Panc1 (cell line): Measurements from ENCODE around the gene CLDN6. TPM values are rescaled to one million over a fixed set of nuclear protein-coding genes. Genes with fewer than 3 reads are reported as not detected.

Experiments
- ATAC-seq: fragments of 200-7000 bp; cut with Tn5 transposase; 2 replicates; pipeline ENCODE4 v1.9.1; 2020; ENCODE audit warnings: mild to moderate bottlenecking, moderate library complexity
- BruUV-seq: library from RNA; stranded (reverse); fragments of 400-500 nt; replicated peaks from 2 replicates; lab custom pipeline; 2021; lab: Mats Ljungman, UMichigan
- CTCF ChIA-PET: fragments of 300-600 bp; sonication (Branson Sonifier 250); formaldehyde crosslinking; loops from one replicate; lab custom pipeline; 2022; ENCODE audit warnings: antibody characterized with exemption; lab: Charles Lee
- POLR2A ChIA-PET: fragments of 300-600 bp; sonication (Branson Sonifier 250); formaldehyde crosslinking; loops from one replicate; lab custom pipeline; 2022; ENCODE audit warnings: antibody characterized with exemption; lab: Charles Lee
- DNase-seq: peaks from one replicate; pipeline ENCODE4 v3.0.0-alpha.2; 2010; ENCODE audit warnings: low read depth, low spot score
- H3K27ac ChIP-seq: 2 replicates; pipeline ENCODE4 v1.5.1; 2011; ENCODE audit warnings: mild to moderate bottlenecking, low read length, inconsistent platforms
- H3K27me3 ChIP-seq: fragments of 200-500 bp; sonication (Bioruptor generic); 2 replicates; pipeline ENCODE4 v1.6.0; 2014; ENCODE audit warnings: low read length, inconsistent platforms; ENCODE audit not compliant: control insufficient read depth, insufficient read depth
- H3K36me3 ChIP-seq: fragments of 200-500 bp; sonication (Bioruptor generic); 2 replicates; pipeline ENCODE4 v1.5.1; 2014; ENCODE audit warnings: inconsistent platforms, mild to moderate bottlenecking, low read length, moderate library complexity; ENCODE audit not compliant: control insufficient read depth, insufficient read depth
- H3K4me1 ChIP-seq: 2 replicates; pipeline ENCODE4 v1.5.1; 2011; ENCODE audit warnings: inconsistent platforms, mild to moderate bottlenecking, low read length, moderate library complexity; ENCODE audit not compliant: control insufficient read depth, insufficient read depth
- H3K4me3 ChIP-seq, 2 experiments: 2 replicates each; pipeline ENCODE4 v1.5.1; 2011 to 2012; ENCODE audit warnings: low read depth in 2 of 2, low read length in 2 of 2, mild to moderate bottlenecking in 2 of 2, inconsistent platforms in 1 of 2, moderate library complexity in 1 of 2
- H3K9me3 ChIP-seq: fragments of 200-500 bp; sonication (Bioruptor generic); 2 replicates; pipeline ENCODE4 v1.5.1; 2014; ENCODE audit warnings: low read depth, mild to moderate bottlenecking, inconsistent platforms, low read length, moderate library complexity; ENCODE audit not compliant: control insufficient read depth, insufficient read depth
- CTCF ChIP-seq: fragments of 450-650 bp; IDR thresholded peaks from 2 replicates; pipeline ENCODE4 v1.5.1; 2017; ENCODE audit warnings: mild to moderate bottlenecking
- POLR2AphosphoS5 ChIP-seq: IDR thresholded peaks from 2 replicates; pipeline ENCODE4 v1.6.1; 2012; ENCODE audit warnings: mild to moderate bottlenecking, low read depth, low read length, moderate library complexity
- REST ChIP-seq, 2 experiments: IDR thresholded peaks; 2 replicates each; pipeline ENCODE4 v1.6.1; 2011 to 2012; ENCODE audit warnings: low read depth in 2 of 2, control low read depth in 1 of 2, low read length in 1 of 2, mild to moderate bottlenecking in 1 of 2, moderate library complexity in 1 of 2; ENCODE audit not compliant: insufficient read depth in 1 of 2
- SIN3A ChIP-seq: IDR thresholded peaks from 2 replicates; pipeline ENCODE4 v1.6.1; 2012; ENCODE audit warnings: low read depth, mild to moderate bottlenecking, low read length, moderate library complexity, borderline replicate concordance; ENCODE audit not compliant: insufficient read depth
- TCF7L2 ChIP-seq: IDR thresholded peaks from 2 replicates; pipeline ENCODE4 v1.6.1; 2011; ENCODE audit warnings: mild to moderate bottlenecking, low read depth, low read length, inconsistent platforms
- in situ Hi-C: cut with HindIII; loops from 2 replicates; pipeline ENCODE4 v1.10.0; 2016; ENCODE audit warnings: low sequenced_read_pairs, low pct_unique_long_range_greater_than_20kb
- intact Hi-C: fragments of 100-400 bp; cut with micrococcal nuclease; formaldehyde crosslinking; loops from one replicate; pipeline ENCODE4 v1.10.0; 2022; ENCODE audit not compliant: unreplicated experiment
- total RNA-seq: library from RNA; stranded (reverse); gene quantifications from one replicate; pipeline ENCODE4 v1.2.1, GENCODE V29; 2021; ENCODE audit not compliant: unreplicated experiment

Gene CLDN6
- total RNA-seq, 1 experiment from 2014 or later: 1.2 TPM

GRCh38 chr16:3007957-3008689 lies 9.9 kb downstream of the CLDN6 start:
- BruUV-seq: no TSS peak

More at GRCh38 chr16:3007957-3008689, 9.9 kb downstream of the CLDN6 start:
- no peak for ATAC-seq
- intact Hi-C loops: no loop called here
- Histone ChIP-seq H3K27me3 (no peaks in the 10 kb centered on the region), H3K36me3 (no peaks in the 10 kb centered on the region), H3K9me3 (no peaks in the 10 kb centered on the region), H3K27ac (no peak overlapping the region), H3K4me1 (peaks cover 36% of the 10 kb centered on the region), H3K4me3 (no peak overlapping the region)
- ChIA-PET POLR2A (no interaction called here), CTCF (interaction anchor here (0.8 kb wide), 1 partner anchor 20 kb away, joined by 3 read pairs; no protein-coding TSS in a partner anchor)
- in situ Hi-C loops: no loop called here
- TF ChIP-seq POLR2AphosphoS5: no peak
- TF ChIP-seq CTCF: no peak
- TF ChIP-seq SIN3A: no peak
- TF ChIP-seq TCF7L2: no peak
- no peak for TF ChIP-seq REST (IDR thresholded peaks at IDR 0.05; ENCODE audit: insufficient read depth in 1 of 2, low read depth in 2 of 2, low read length in 1 of 2)
- no peak for DNase-seq
